ENCODE measurements around the gene EME1.

Gene EME1

DNA sequence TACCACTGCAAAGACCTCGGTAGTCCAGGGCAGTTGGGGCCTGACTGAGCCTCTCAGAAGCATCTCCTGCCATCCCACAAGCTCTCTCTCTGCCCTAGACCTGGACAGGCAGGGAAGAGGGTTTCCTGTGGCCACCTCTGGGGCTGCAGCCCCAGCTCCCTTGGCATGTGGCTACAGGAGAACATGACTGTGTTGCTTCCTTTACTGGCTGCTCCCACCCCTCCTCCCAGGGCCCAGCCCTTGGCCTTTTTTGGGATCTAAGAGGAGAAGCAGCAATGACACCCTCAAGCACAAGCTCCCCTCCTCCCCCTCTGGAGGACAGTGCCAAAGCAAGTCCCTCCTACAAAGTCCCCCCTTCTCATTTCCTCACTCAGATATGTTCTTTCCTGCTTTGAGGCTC, 5.6 kb upstream of the EME1 start:
- TF ChIP-seq ZNF8 (CRISPR knock-in tag; IDR thresholded peaks at IDR 0.05) (no peak), TOX (CRISPR knock-in tag; IDR thresholded peaks at IDR 0.05; ENCODE audit: borderline replicate concordance) (no peak), ESRRG (CRISPR knock-in tag; IDR thresholded peaks at IDR 0.05) (no peak), ARNTL (CRISPR knock-in tag; IDR thresholded peaks at IDR 0.05; ENCODE audit: borderline replicate concordance, low read depth) (no peak), ZFP3 (CRISPR knock-in tag; IDR thresholded peaks at IDR 0.05) (no peak), RARB (CRISPR knock-in tag; IDR thresholded peaks at IDR 0.05) (no peak), ZC3H10 (CRISPR knock-in tag; IDR thresholded peaks at IDR 0.05) (no peak), SNAI2 (CRISPR knock-in tag; IDR thresholded peaks at IDR 0.05) (no peak), ZNF70 (CRISPR knock-in tag; IDR thresholded peaks at IDR 0.05) (no peak), ZNF565 (CRISPR knock-in tag; conservative IDR thresholded peaks at IDR 0.05; ENCODE audit: low read depth) (no peak), TCF4 (CRISPR knock-in tag; IDR thresholded peaks at IDR 0.05; ENCODE audit: borderline replicate concordance) (no peak)
- TF ChIP-seq, protein P1, sequence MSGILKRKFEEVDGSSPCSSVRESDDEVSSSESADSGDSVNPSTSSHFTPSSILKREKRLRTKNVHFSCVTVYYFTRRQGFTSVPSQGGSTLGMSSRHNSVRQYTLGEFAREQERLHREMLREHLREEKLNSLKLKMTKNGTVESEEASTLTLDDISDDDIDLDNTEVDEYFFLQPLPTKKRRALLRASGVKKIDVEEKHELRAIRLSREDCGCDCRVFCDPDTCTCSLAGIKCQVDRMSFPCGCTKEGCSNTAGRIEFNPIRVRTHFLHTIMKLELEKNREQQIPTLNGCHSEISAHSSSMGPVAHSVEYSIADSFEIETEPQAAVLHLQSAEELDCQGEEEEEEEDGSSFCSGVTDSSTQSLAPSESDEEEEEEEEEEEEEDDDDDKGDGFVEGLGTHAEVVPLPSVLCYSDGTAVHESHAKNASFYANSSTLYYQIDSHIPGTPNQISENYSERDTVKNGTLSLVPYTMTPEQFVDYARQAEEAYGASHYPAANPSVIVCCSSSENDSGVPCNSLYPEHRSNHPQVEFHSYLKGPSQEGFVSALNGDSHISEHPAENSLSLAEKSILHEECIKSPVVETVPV (CRISPR knock-in tag; IDR thresholded peaks at IDR 0.05), result no peak
- TF ChIP-seq, protein P2, sequence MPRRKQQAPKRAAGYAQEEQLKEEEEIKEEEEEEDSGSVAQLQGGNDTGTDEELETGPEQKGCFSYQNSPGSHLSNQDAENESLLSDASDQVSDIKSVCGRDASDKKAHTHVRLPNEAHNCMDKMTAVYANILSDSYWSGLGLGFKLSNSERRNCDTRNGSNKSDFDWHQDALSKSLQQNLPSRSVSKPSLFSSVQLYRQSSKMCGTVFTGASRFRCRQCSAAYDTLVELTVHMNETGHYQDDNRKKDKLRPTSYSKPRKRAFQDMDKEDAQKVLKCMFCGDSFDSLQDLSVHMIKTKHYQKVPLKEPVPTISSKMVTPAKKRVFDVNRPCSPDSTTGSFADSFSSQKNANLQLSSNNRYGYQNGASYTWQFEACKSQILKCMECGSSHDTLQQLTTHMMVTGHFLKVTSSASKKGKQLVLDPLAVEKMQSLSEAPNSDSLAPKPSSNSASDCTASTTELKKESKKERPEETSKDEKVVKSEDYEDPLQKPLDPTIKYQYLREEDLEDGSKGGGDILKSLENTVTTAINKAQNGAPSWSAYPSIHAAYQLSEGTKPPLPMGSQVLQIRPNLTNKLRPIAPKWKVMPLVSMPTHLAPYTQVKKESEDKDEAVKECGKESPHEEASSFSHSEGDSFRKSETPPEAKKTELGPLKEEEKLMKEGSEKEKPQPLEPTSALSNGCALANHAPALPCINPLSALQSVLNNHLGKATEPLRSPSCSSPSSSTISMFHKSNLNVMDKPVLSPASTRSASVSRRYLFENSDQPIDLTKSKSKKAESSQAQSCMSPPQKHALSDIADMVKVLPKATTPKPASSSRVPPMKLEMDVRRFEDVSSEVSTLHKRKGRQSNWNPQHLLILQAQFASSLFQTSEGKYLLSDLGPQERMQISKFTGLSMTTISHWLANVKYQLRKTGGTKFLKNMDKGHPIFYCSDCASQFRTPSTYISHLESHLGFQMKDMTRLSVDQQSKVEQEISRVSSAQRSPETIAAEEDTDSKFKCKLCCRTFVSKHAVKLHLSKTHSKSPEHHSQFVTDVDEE (CRISPR knock-in tag; IDR thresholded peaks at IDR 0.05), result no peak
- TF ChIP-seq, protein P3, sequence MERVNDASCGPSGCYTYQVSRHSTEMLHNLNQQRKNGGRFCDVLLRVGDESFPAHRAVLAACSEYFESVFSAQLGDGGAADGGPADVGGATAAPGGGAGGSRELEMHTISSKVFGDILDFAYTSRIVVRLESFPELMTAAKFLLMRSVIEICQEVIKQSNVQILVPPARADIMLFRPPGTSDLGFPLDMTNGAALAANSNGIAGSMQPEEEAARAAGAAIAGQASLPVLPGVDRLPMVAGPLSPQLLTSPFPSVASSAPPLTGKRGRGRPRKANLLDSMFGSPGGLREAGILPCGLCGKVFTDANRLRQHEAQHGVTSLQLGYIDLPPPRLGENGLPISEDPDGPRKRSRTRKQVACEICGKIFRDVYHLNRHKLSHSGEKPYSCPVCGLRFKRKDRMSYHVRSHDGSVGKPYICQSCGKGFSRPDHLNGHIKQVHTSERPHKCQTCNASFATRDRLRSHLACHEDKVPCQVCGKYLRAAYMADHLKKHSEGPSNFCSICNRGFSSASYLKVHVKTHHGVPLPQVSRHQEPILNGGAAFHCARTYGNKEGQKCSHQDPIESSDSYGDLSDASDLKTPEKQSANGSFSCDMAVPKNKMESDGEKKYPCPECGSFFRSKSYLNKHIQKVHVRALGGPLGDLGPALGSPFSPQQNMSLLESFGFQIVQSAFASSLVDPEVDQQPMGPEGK (CRISPR knock-in tag; IDR thresholded peaks at IDR 0.05; ENCODE audit: borderline replicate concordance), result no peak
- TF ChIP-seq, protein P4, sequence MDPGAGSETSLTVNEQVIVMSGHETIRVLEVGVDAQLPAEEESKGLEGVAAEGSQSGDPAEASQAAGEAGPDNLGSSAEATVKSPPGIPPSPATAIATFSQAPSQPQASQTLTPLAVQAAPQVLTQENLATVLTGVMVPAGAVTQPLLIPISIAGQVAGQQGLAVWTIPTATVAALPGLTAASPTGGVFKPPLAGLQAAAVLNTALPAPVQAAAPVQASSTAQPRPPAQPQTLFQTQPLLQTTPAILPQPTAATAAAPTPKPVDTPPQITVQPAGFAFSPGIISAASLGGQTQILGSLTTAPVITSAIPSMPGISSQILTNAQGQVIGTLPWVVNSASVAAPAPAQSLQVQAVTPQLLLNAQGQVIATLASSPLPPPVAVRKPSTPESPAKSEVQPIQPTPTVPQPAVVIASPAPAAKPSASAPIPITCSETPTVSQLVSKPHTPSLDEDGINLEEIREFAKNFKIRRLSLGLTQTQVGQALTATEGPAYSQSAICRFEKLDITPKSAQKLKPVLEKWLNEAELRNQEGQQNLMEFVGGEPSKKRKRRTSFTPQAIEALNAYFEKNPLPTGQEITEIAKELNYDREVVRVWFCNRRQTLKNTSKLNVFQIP (CRISPR knock-in tag; IDR thresholded peaks at IDR 0.05; ENCODE audit: borderline replicate concordance, low read depth), result no peak
- ATAC-seq, result no peak

DNA sequence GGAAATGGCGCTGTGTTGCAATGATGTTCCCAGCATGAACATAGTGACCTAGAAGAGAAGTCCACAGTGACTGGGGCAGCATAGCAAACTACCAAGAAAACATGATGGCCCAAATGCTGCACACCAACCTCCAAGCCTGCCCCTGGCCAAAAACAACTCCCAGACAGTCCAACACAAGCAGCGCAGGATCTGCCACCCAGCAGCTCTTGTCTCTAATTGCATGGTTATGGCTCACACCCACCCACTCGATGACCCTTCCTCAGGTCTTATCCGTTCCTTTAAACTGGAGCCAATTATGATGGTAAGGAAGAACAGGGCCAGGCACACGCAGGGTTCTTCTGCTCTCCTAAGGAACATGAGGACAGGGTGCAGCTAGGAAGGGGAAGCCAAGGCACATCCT, 3.0 kb upstream of the EME1 start:
- ATAC-seq, result no peak
- no peak for TF ChIP-seq OSR1 (CRISPR knock-in tag; IDR thresholded peaks at IDR 0.05)
- TF ChIP-seq ESRRG (CRISPR knock-in tag; IDR thresholded peaks at IDR 0.05), result no peak
- no peak for TF ChIP-seq ZNF8 (CRISPR knock-in tag; IDR thresholded peaks at IDR 0.05)
- no peak for TF ChIP-seq TCF4 (CRISPR knock-in tag; IDR thresholded peaks at IDR 0.05; ENCODE audit: borderline replicate concordance)
- TF ChIP-seq ARNTL (CRISPR knock-in tag; IDR thresholded peaks at IDR 0.05; ENCODE audit: borderline replicate concordance, low read depth), result no peak
- TF ChIP-seq, protein P1 (CRISPR knock-in tag; IDR thresholded peaks at IDR 0.05), result no peak
- no peak for TF ChIP-seq ZFP3 (CRISPR knock-in tag; IDR thresholded peaks at IDR 0.05)
- no peak for TF ChIP-seq ZNF70 (CRISPR knock-in tag; IDR thresholded peaks at IDR 0.05)

DNA sequence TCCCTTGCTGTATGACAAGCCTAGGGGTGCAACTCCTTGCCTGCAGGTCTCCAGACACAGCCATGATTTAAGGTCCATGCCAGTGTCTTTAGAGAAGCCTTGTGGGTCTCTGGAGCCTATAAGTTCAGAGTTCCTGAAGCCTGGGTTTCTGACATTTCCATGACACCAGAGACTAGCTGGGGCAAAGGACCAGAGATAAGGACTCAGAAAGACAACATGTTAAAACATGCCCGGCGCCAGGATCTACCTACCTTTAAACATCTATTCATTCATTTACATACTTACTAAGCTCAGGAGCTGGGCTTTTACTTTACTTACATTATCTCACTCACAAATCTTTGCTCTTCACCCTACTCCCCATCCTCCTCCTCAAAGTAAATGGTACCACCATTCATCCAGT, 1.5 kb upstream of the EME1 start:
- TF ChIP-seq ARNTL (CRISPR knock-in tag; IDR thresholded peaks at IDR 0.05; ENCODE audit: borderline replicate concordance, low read depth) (no peak), ZNF565 (CRISPR knock-in tag; conservative IDR thresholded peaks at IDR 0.05; ENCODE audit: low read depth) (no peak), ZC3H10 (CRISPR knock-in tag; IDR thresholded peaks at IDR 0.05) (no peak)
- TF ChIP-seq, protein P2 (CRISPR knock-in tag; IDR thresholded peaks at IDR 0.05), result no peak
- ATAC-seq, result no peak
